HEK293T (cell line): ENCODE results near the gene TMTC3.

Source experiments
- ARNT ChIP-seq: fragments of 450-650 bp; IDR thresholded peaks from 2 replicates; pipeline ENCODE4 v1.6.1; 2017; ENCODE audit warnings: mild to moderate bottlenecking
- BHLHE40 ChIP-seq: fragments of 450-650 bp; IDR thresholded peaks from 2 replicates; pipeline ENCODE4 v1.6.1; 2016; ENCODE audit warnings: mild to moderate bottlenecking, moderate library complexity, borderline replicate concordance
- CTBP1 ChIP-seq: fragments of 450-650 bp; IDR thresholded peaks from 2 replicates; pipeline ENCODE4 v1.6.1; 2016; ENCODE audit warnings: borderline replicate concordance
- FOXM1 ChIP-seq: fragments of 450-650 bp; IDR thresholded peaks from 2 replicates; pipeline ENCODE4 v1.6.1; 2017; ENCODE audit warnings: mild to moderate bottlenecking, borderline replicate concordance
- HDGF ChIP-seq: fragments of 450-650 bp; IDR thresholded peaks from 2 replicates; pipeline ENCODE4 v1.6.1; 2017; ENCODE audit warnings: antibody characterized with exemption, borderline replicate concordance
- L3MBTL2 ChIP-seq: fragments of 450-650 bp; conservative IDR thresholded peaks from 2 replicates; pipeline ENCODE4 v1.6.1; 2016; ENCODE audit warnings: mild to moderate bottlenecking
- NFRKB ChIP-seq: fragments of 450-650 bp; IDR thresholded peaks from 2 replicates; pipeline ENCODE4 v1.6.1; 2016; ENCODE audit warnings: mild to moderate bottlenecking, moderate library complexity
- PKNOX1 ChIP-seq: fragments of 450-650 bp; IDR thresholded peaks from 2 replicates; pipeline ENCODE4 v1.6.1; 2016
- SUZ12 ChIP-seq: fragments of 450-650 bp; IDR thresholded peaks from 2 replicates; pipeline ENCODE4 v1.6.1; 2016; ENCODE audit warnings: mild to moderate bottlenecking
- TARDBP ChIP-seq: fragments of 450-650 bp; IDR thresholded peaks from 2 replicates; pipeline ENCODE4 v1.6.1; 2016
- ZNF384 ChIP-seq: fragments of 450-650 bp; IDR thresholded peaks from 2 replicates; pipeline ENCODE4 v1.6.1; 2016

GRCh38 chr12:88248606-88249005, 106.5 kb downstream of the TMTC3 start:
- TF ChIP-seq ARNT (no peak), TARDBP (no peak), FOXM1 (no peak), CTBP1 (no peak), BHLHE40 (no peak), SUZ12 (no peak), PKNOX1 (no peak), NFRKB (no peak), HDGF (no peak), L3MBTL2 (no peak), ZNF384 (no peak)
